HCT116 (cell line): ENCODE data around the gene S100A10.

Experiments used
- CEBPB ChIP-seq: IDR thresholded peaks from 2 replicates; pipeline ENCODE4 v1.6.1; 2012; ENCODE audit warnings: low read depth
- EZH2 ChIP-seq: fragments of 200-600 bp; sonication (generic); IDR thresholded peaks from 2 replicates; pipeline ENCODE4 v1.6.1; 2017; ENCODE audit warnings: antibody characterized with exemption, mixed run types
- EZH2phosphoT487 ChIP-seq: fragments of 200-600 bp; IDR thresholded peaks from 2 replicates; pipeline ENCODE4 v1.6.1; 2018; ENCODE audit warnings: antibody characterized with exemption, borderline replicate concordance
- FOSL1 ChIP-seq: IDR thresholded peaks from 2 replicates; pipeline ENCODE4 v1.6.1; 2012; ENCODE audit warnings: low read depth
- POLR2A ChIP-seq: IDR thresholded peaks from 2 replicates; pipeline ENCODE4 v1.7.0; 2011; ENCODE audit warnings: borderline replicate concordance; ENCODE audit not compliant: insufficient read depth, insufficient read length; ENCODE audit errors: extremely low read depth
- POLR2AphosphoS5 ChIP-seq: IDR thresholded peaks from 2 replicates; pipeline ENCODE4 v1.6.1; 2011; ENCODE audit warnings: mild to moderate bottlenecking, low read depth, low read length, moderate library complexity
- RAD21 ChIP-seq: IDR thresholded peaks from 2 replicates; pipeline ENCODE4 v1.6.1; 2012; ENCODE audit warnings: low read depth, mild to moderate bottlenecking
- SP1 ChIP-seq: IDR thresholded peaks from 2 replicates; pipeline ENCODE4 v1.6.1; 2012; ENCODE audit warnings: low read depth
- ZNF274 ChIP-seq: fragments of 200-500 bp; sonication (Bioruptor generic); IDR thresholded peaks from 2 replicates; pipeline ENCODE4 v1.6.1; 2014; ENCODE audit warnings: mild to moderate bottlenecking, low read depth, low read length, inconsistent platforms
- TF ChIP-seq, protein P1 (sequence below), 3 experiments: fragments of 200-600 bp in 1 of 3; sonication (generic) in 1 of 3; IDR thresholded peaks in 2 of 3; conservative IDR thresholded peaks in 1 of 3; 2 replicates each; pipeline ENCODE4 v1.5.1; 2012 to 2017; ENCODE audit warnings: low read depth in 2 of 3, low read length in 2 of 3, antibody characterized with exemption in 1 of 3, borderline replicate concordance in 1 of 3, control low read depth in 1 of 3, mild to moderate bottlenecking in 1 of 3, mixed read lengths in 1 of 3, mixed run types in 1 of 3, moderate library complexity in 1 of 3; ENCODE audit not compliant: insufficient read depth in 1 of 3
- TF ChIP-seq, protein P2 (sequence below): IDR thresholded peaks from 2 replicates; pipeline ENCODE4 v1.6.1; 2012

DNA sequence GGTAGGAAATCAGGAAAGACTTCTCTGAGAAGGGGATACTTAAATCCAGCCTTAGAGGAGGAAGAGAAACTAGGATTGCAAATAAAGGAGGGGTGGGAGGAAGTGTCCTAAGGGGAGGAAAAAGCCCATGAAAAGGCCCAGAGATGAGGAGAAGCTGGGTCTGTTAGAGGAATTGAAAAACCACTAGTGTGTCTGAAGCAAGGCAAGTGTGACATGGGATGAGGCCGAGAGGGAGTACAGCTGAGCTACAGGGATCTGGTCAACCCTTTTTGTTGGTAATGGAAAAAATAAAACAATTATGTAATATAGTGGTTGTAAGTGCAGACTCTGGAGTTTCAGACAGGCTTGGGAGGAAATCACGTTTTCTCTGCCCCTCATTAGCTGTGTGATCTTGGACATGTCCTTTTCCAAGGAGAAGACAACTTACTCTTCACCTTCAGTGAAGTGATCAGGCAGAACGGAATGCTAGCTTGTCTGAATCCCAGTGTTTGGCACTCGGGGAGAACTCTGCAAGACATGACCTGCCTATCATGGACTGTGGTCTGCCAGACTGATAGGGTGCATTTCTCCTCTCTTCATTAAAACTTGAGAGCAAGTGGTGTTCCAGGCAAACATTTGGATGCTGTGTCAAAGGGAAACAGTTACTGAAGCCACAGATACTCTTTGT lies 7.4 kb upstream of the S100A10 start:
- TF ChIP-seq POLR2A (no peak), FOSL1 (no peak), POLR2AphosphoS5 (no peak), SP1 (no peak), RAD21 (no peak), CEBPB (no peak), EZH2phosphoT487 (no peak), ZNF274 (no peak), EZH2 (no peak)
- TF ChIP-seq, protein P1, sequence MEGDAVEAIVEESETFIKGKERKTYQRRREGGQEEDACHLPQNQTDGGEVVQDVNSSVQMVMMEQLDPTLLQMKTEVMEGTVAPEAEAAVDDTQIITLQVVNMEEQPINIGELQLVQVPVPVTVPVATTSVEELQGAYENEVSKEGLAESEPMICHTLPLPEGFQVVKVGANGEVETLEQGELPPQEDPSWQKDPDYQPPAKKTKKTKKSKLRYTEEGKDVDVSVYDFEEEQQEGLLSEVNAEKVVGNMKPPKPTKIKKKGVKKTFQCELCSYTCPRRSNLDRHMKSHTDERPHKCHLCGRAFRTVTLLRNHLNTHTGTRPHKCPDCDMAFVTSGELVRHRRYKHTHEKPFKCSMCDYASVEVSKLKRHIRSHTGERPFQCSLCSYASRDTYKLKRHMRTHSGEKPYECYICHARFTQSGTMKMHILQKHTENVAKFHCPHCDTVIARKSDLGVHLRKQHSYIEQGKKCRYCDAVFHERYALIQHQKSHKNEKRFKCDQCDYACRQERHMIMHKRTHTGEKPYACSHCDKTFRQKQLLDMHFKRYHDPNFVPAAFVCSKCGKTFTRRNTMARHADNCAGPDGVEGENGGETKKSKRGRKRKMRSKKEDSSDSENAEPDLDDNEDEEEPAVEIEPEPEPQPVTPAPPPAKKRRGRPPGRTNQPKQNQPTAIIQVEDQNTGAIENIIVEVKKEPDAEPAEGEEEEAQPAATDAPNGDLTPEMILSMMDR (IDR thresholded peaks at IDR 0.05 in 2 of 3, conservative IDR thresholded peaks at IDR 0.05 in 1 of 3; ENCODE audit: borderline replicate concordance in 1 of 3, insufficient read depth in 1 of 3, low read depth in 2 of 3, low read length in 2 of 3), result no peak
- TF ChIP-seq, protein P2, sequence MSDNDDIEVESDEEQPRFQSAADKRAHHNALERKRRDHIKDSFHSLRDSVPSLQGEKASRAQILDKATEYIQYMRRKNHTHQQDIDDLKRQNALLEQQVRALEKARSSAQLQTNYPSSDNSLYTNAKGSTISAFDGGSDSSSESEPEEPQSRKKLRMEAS, result no peak
